IPS-NIHi11 (cell line): ENCODE measurements around the gene SNHG17.
A peak's percentile ranks its signal among the peaks of the same experiment; 100 is the strongest.
"Not testable (repeated sequence)": the region's sequence is repeated elsewhere in the genome, so short reads cannot be mapped to it uniquely, and the experiment has no call there.

ENCODE experiments used
- DNase-seq: peaks from one replicate; pipeline ENCODE4 v3.0.0; 2012; ENCODE audit warnings: mixed read lengths, low spot score

The SNHG17 gene

DNA sequence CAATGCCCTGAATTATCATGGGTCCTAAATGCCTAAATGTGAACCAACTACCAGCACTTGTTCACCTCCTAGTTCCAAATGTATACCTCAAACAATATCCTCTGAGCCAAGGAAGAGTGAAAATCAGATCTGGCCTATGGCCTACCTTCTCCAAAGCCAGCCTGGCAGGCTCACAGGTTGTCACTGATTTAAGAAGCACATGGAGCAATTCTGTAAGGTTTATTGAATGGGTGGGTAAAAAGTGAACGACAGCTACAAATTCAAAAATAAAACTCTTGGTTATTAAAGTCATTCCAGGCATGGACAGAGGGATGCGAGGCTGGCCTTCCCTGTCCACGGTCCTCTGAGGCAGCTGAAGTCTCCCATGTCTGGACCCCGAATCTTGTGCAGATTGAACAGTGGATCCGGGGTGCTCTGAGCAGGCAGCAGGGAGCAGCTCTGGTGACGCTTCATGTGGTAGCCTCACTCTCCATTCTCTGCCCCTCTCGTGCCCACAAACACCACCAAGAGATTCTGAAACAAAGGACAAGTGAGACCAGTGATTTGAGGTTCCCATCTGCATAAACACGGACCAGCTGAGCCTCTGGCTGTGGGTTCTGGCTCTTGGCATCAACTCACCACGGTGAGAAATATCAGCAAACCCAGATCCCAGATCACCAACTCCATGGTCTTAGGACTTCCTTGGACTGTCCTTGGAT lies 14.6 kb downstream of the SNHG17 start:
- no peak for DNase-seq

DNA sequence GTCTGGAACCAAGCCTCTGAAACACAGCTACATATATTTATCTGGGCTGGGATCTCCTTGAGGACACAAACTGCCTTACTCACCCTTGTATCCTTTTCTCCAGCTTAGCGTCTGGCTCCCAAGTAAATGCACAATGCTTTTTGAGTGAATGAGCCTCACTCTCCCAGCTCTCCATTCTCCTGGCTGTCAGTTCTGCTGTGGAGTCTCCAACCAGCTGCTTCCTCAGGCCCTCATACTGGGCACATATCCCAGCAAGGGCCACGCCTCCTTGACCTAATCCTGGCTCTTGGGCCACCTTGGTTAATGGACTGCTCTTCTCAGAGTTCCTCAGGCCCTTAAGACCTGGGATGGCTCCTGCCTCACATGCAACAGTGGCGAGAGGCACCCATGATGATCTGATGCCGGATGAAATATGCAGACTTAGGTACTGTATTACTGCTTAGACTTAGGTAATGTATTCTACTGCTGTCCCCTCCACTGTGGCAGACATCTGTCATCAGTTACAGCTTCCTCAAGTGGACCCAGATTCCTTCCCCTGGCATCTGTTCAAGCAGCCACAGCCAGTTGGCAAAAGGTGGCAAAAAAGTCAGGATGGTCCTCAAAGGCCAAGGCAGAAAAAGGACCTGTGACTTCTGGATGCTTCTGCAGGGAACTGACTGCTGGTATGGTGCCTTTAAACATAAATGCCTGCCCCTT lies 16.5 kb downstream of the SNHG17 start:
- no peak for DNase-seq

DNA sequence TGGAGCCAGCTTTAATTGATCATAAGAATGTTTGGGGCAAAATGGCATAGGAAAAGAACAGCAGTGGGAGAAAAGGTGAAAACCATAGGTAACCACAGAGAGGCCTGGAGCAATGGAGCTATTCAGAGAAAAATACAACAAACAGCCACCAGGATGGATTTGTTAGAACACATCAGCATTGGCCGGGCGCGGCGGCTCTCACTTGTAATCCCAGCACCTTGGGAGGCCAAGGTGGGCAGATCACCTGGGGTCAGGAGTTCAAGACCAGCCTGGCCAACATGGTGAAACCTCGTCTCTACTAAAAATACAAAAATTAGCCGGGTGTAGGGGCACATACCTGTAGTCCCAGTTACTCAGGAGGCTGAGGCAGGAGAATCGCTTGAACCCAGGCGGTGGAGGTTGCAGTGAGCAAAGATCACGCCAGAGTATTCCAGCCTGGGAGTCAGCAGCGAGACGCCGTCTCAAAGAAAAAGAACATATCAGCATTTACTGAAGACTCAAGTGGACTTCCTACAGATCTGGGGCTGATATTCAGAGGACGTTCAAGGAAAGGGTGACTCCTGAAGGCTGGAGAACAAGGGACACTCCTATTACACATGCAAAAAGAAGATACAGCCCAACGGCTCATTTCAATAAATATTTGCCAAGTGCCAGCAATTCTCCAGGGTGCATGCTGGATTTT lies 20.2 kb downstream of the SNHG17 start:
- no peak for DNase-seq

DNA sequence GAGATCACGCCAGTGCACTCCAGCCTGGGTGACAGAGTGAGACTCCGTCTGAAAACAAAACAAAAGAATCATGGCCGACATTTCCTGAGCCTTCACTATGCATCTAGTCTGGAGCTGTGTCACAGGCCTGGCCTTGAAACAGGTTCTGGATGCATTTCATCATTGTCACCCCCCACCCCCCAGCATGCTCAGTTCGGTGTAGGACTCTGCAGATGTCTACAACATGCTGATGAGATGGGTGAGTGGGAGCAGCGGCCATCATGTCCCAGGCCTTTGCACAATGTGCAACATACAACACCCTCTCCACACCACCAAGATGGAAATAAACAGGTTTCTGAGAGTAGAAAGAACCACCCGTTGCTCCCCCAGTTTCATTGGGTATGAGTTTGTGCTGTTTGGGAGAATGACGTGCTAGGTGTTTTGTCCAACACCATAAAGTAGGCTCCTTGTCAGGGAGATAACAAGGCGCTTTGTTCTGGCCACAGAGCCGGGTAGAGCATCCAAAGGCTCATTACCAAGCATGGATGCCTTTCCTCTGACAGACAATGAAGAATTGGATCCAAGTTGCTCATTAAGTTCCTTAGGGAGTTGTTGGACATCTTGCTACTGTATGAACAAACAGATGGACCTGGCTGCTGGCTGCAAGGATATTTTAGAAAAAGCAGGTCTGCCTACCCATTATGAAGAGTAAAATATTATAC lies 22.1 kb downstream of the SNHG17 start:
- no peak for DNase-seq

DNA sequence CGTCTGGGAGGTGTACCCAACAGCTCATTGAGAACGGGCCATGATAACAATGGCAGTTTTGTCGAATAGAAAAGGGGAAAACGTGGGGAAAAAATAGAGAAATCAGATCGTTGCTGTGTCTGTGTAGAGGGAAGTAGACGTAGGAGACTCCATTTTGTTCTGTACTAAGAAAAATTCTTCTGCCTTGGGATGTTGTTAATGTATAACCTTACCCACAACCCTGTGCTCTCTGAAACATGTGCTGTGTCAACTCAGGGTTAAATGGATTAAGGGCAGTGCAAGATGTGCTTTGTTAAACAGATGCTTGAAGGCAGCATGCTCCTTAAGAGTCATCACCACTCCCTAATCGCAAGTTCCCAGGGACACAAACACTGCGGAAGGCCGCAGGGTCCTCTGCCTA lies 27.3 kb downstream of the SNHG17 start:
- DNase-seq, result not testable (repeated sequence)

DNA sequence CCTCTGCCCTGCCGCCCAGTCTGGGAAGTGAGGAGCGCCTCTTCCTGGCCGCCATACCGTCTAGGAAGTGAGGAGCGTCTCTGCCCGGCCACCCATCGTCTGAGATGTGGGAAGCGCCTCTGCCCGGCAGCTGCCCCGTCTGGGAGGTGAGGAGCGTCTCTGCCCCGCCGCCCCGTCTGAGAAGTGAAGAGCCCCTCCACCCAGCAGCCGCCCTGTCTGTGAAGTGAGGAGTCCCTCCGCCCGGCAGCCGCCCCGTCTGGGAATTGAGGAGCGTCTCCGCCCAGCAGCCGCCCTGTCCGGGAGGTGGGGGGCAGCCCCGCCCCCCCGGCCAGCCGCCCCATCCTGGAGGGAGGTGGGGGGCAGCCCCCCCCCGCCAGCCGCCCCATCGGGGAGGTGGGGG lies 27.8 kb downstream of the SNHG17 start:
- no peak for DNase-seq

DNA sequence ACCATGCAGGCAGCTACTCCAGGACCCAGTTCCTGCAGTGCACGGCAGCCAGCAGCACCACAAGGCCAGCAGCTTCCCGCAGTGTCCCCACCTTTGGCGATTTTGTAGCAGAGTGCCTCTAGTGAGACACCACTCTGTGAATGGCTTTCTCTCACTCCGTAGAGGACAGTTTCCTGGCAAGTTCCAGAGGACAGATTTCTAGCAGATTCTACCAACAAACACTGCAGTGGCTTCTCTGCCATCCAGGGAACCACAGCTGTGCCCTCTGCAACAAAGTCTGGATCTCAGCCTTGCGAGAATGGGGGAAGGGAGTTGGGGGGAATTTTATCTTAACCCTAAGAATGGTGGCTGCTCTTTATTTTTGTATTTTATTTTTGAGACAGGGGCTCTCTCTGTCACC lies 28.7 kb downstream of the SNHG17 start:
- DNase-seq, result no peak

DNA sequence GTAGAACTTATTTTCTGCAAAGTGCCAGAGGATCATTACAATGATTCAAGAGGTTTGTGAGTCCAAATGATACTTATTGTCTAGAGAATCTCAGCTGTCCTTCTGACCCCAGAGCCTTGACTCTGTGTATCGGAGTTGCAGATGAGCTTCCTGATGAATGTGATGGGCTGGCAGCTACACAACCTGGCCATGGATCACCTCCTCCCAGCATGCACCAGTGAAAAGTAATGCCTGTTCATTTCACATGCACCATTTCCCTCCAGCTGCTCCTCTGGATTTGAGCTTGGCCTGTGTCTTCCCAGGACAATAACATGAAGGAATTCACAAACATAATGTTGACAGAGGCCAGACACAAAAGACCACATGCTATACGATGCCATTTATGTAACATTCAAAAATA lies 30.0 kb downstream of the SNHG17 start:
- no peak for DNase-seq

DNA sequence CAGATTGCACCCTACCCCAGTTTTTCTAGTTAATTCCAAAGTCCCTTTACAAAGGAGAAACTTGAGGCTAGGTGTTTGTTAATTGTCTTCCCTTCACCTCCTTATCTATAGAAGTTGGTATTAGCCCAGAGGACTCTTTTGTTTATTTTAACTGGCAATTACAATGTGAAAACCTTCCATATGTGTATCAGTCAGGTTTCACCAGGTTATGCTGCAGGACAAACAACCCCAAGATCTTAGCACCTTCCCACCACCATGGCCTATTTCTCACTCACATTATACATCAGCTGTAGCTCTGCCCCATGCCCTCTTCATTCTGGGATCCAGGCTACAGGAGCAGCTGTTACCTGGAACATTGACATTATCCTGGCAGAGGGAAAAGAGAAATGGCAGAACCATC lies 31.1 kb downstream of the SNHG17 start:
- DNase-seq, result no peak

DNA sequence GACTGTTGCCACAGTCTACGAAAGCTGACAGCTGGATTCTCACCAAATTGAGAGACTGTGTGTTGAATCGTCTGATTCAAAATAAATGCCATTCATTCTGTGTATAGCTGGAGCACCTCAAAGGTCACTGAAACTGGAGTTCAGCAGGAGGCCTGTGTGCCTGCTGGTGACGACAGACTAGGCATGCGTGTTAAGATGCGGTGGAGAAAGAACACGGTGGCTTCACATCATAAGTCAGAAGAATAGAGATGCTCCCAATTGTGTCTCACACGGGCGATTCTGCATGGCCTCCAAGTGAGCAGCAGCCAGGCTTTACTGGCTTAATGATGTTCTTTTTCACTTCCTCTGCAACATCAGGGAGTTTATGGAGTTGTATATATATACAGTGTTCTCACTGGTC lies 32.3 kb downstream of the SNHG17 start:
- no peak for DNase-seq

DNA sequence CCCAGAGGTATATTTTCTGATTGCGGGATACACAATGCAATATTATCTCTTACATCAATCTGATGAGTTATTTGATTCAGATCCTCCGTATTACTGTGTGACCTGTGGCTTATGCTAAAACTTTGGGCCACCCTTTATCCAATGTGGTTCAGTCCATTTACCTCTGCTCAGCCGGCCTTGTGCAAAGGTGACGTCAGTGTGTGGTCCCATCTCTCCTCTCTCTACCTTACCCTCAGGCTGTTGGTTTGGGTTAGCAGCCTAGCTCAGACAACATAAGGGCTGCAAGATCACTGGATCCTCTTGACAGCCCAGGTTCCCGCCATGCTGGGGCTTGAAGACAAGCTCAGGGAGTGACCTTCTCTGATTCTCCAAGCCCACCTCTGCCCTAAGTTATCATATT lies 33.0 kb downstream of the SNHG17 start:
- DNase-seq, result no peak

DNA sequence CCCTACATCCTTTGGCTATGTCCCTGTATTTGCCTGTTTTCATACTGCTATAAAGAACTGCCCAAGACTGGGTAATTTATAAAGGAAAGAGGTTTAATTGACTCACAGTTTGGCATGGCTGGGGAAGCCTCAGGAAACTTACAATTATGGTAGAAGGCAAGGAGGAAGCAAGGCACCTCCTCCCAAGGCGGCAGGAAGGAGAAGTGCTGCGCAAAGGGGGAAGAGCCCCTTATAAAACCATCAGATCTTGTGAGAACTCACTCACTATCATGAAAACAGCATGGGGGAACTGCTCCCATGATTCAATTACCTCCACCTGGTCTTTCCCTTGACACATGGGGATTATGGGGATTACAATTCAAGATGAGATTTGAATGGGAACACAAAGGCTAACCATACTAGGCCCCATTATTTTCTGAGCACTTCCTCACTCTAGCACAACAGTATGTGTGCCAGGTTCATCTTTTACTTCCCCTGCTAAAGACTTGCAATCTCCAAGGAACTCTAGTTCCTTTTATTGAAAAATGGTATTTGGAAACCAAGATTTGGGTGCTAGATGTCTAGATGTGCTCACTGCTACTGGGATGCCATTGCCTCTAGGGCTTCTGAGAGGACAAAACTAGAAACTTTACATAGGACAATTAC lies 39.3 kb downstream of the SNHG17 start:
- not testable (repeated sequence) for DNase-seq

DNA sequence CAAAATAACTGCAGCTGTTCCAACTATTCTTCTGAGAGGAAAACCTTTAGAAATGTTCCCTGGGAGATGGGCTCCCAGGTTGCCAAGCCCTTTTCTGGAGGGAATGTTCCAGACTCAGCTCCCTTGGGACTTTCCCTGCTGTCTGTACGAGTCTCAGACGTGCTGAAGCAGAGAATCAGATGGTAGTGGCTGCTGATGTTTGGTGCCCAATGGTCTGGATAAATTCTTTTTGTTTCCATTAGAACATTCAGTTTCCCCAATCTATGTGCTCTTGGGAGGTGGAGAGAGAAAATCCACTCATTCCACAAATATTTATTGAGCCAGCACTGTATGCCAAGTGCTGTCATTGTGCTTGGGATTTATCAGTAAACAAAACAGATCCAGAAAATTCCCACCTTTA lies 40.0 kb downstream of the SNHG17 start:
- DNase-seq, result no peak

DNA sequence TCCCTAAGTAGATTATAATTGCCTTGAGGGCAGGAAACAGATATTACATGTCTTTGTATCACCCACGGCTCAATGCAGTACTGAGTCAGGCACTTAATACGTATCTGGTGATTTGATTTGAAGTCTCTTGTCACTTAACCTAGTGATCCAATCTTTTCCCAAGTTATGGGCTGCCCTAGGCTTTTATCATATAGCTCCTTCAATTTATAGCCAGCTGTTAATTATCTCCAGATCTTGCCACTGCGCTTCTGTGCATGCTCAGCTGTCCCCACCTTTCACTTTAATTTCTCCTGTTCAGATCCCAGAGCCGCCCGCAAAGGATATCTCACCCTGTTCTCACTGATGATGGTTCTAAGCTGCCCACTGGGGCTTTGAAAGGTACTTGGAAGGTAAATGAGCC lies 41.9 kb downstream of the SNHG17 start:
- no peak for DNase-seq

DNA sequence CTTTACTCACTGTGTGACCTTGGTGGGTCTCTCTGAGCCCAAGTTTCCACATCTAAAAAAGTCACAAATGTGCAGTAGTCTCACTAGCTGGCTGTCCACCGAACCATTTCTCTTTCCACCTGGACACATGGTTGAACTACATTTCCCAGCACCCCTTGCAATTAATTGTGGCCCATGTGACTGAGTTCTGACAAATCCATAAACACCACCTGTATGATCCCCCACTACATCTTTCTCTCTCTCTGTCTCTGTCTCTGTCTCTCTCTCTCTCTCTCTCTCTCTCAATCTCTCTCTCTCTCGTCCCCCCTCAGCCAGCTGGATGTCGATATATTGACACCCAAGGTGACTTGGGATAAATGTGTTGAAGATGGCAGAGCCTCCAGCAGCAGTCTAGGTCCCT lies 42.8 kb downstream of the SNHG17 start:
- peak; percentile 49 for DNase-seq

DNA sequence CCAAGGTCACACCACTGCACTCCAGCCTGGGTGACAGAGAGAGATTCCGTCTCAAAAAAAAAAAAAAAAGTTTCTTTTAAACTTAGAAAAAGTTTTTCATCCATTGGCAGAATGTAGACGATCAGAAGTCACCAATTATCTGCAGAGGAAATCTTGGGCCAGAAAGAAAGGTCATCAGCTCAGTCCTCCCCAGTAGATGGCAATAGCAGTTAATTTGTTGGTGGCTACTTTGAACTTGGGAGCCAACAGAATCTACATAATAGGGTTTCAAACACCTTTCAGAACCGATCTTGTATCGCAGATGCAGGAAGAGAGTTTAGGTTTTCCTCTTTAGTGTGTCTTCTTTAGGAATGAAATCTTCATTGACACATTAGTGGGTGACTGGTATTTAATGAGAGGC lies 47.2 kb downstream of the SNHG17 start:
- peak; percentile 23 for DNase-seq

DNA sequence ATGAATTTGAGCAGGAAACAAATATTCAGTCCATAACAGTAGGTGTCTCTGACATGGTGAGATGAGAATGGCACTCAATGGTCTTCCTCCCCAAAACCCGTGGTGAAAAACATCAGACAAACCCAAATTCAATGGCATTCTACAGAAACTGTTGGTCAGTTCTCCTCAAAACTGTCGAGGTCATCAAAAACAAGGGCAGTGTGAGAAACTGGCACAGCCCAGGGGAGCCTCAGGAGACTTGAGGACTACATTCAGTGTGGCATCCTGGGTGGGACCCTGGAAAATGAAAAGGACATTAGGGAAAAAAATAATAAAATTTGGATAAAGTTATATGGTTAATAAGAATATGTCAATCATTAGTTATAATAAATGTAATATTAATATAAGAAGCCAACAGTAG lies 48.3 kb downstream of the SNHG17 start:
- no peak for DNase-seq

DNA sequence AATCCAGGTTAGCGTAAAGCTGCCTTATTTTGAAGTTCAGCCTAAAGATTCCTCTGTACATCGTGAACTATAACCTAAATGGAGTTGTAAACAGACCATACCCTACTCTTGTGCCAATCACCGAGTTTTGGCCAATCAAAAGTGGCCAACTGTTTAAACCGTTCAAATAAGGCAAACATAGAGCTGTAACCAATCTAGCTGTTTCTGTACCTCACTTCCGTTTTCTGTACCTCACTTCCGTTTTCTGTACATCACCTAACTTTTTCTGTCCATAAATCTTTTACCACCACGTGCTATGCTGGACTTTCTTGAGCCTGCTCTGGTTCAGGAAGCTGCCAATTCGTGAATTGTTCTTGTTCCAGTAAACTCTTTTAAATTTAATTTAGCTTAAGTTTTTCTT lies 49.1 kb downstream of the SNHG17 start:
- DNase-seq, result no peak

DNA sequence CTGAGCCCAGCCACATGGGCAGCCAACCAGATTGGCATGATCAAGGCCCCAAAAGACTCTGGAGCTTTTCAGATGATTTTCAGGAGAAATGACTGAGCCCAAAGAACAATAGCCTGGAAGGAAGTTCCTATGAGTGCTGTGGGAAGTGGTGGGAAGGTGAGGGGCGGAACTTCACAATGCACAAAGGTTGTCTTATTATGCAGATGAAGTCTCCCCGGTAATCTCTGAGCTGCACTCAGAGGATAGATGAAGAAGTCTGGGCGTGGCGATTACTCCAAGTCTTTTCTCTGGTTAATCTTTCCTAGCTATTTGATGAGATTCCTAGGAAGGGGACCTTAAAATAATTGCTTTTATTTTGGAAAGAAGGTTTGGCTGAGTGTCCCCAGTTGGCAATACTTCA lies 52.0 kb downstream of the SNHG17 start:
- no peak for DNase-seq

DNA sequence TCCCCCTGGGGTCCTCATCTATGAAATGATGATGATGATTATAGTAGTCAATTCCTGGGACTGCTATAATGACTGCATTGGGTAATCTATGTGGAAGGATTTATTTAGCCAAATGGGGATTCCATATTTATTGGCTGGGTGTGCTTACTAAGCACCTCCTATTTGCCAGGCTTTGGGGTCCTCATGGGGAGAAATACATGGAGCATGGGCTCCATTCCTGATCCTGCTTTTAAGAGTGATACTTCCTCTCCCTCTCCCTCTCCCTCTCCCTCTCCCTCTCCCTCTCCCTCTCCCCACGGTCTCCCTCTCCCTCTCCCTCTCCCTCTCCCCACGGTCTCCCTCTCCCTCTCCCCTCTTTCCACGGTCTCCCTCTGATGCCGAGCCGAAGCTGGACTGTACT lies 57.3 kb downstream of the SNHG17 start:
- not testable (repeated sequence) for DNase-seq

DNA sequence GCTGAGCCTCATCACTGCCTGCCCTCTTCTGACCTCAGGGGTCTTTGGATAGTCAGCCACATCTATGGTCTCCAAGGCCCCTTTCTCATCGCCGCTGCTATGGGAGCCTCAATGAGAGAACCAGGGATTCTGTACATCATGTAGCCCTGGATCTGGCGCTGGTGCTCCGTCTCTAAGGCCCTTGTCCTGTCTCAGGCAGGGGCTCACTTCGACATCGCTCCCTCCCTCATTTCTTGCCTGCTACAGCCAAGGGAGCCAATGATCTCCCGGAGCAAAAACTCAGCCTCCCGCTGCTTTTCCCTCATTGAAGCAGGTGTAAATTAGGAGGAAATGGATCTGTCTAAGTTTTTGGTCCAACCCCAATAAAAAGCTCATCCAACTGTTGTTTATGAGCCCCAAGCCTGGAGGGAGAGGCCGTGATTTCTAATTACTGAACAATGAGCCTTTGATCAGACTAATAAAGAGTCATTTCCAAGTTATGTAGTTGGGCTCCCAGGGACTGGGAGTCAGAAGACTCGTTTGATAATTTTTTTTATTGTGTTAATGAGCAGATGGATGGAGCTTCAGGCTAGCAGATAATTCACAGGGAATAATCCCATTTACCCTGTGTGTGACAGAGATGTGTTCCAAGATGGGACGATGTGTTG lies 58.0 kb downstream of the SNHG17 start:
- no peak for DNase-seq

DNA sequence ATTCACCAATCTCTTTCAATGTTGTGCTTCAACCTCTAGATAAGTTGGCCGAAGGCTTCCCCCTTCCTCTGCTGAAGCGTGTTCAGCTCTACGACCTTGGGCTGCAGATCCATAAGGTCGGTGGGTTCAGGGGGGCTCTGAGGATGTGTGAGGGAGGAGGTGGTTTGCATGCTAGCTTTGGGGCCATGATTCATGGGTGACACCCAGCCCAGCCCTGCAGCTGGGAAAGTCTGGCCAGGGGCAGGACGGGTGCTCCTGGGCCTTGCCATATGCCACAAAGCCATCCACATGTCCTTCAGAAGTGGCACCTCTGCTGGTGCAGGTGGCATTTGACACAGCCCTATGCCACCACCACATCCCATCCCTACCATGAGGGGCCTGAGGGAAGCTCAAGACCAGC lies 61.2 kb downstream of the SNHG17 start:
- DNase-seq, result no peak
